Muscle of leg (tissue), 11 donors: Measurements from ENCODE around the gene ZFAND2A. TPM values are rescaled to one million over a fixed set of nuclear protein-coding genes. Genes with fewer than 3 reads are reported as not detected.
A peak's percentile ranks its signal among the peaks of the same experiment; 100 is the strongest.
"Not testable (repeated sequence)": the region's sequence is repeated elsewhere in the genome, so short reads cannot be mapped to it uniquely, and the experiment has no call there.

Experiments used
- DNase-seq: peaks from one replicate; pipeline ENCODE4 v3.0.0; 2013
- H3K27ac ChIP-seq: one replicate; pipeline ENCODE4 v1.5.1; 2013; ENCODE audit warnings: mild to moderate bottlenecking, low read length, control low read depth
- H3K27me3 ChIP-seq: one replicate; pipeline ENCODE4 v1.6.1; 2013; ENCODE audit warnings: low read length; ENCODE audit not compliant: control insufficient read depth, insufficient read depth
- H3K36me3 ChIP-seq: one replicate; pipeline ENCODE4 v1.6.1; 2013; ENCODE audit warnings: low read length; ENCODE audit not compliant: control insufficient read depth, insufficient read depth
- H3K4me1 ChIP-seq: one replicate; pipeline ENCODE4 v1.6.1; 2013; ENCODE audit warnings: low read length; ENCODE audit not compliant: control insufficient read depth, insufficient read depth
- H3K4me3 ChIP-seq: one replicate; pipeline ENCODE4 v1.5.1; 2013; ENCODE audit warnings: low read length, control low read depth
- H3K9me3 ChIP-seq: replicated peaks from 2 replicates; pipeline ENCODE4 v1.6.1; 2013; ENCODE audit warnings: low read depth, low read length; ENCODE audit not compliant: control insufficient read depth
- WGBS: methylation state at CpG from one replicate; pipeline ENCODE4 v1.1.5; 2013; ENCODE audit warnings: missing lambda C conversion rate; ENCODE audit not compliant: insufficient coverage; 5-methylcytosine and 5-hydroxymethylcytosine counted together
- polyA plus RNA-seq, 8 donors: library from polyadenylated mRNA; unstranded; fragments of 120-200 nt; gene quantifications; one replicate each; pipeline versions ENCODE4 v1.2.1 to v1.2.3, GENCODE V29; 2013; ENCODE audit warnings: inconsistent platforms in 1 of 8, low replicate concordance in 1 of 8; ENCODE audit not compliant: insufficient read length in 8 of 8, insufficient read depth in 1 of 8
- total RNA-seq: library from RNA; stranded (reverse); fragments of 120-200 nt; gene quantifications from one replicate; pipeline ENCODE4 v1.2.4, GENCODE V29; 2013

ZFAND2A gene
- total and polyA plus RNA-seq, 9 donors = 13.0 to 19.2 (median 15.8) TPM

DNA sequence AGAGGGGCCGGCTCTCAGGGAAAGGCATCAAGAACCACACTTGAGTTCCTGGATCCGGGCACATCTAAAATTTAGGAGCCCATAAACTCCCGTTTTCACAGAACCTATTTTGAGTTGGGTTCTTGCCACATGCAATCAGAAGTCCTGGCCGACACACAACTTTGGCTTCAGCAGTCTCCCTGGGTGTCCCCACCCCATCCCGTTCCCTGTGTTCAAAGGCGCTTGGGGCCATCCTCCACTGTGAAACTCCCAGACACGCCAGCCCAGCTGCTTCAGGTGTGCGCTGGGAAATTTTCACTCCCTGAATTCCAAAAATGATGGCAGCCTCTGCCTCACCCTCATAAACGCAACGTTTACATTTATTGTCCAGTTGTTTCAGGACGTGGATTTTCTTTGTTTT lies 8.4 kb upstream of the ZFAND2A start:
- peaks cover 11% of the 10 kb centered on the region for H3K4me1 ChIP-seq
- peaks cover 8% of the 10 kb centered on the region for H3K36me3 ChIP-seq
- H3K9me3 ChIP-seq = no peaks in the 10 kb centered on the region
- H3K27me3 ChIP-seq = no peaks in the 10 kb centered on the region
- H3K4me3 ChIP-seq = no peak overlapping the region
- H3K27ac ChIP-seq = no peak overlapping the region
- 69% methylated on average over 8 of the region's 11 CpGs for WGBS
- no peak for DNase-seq

DNA sequence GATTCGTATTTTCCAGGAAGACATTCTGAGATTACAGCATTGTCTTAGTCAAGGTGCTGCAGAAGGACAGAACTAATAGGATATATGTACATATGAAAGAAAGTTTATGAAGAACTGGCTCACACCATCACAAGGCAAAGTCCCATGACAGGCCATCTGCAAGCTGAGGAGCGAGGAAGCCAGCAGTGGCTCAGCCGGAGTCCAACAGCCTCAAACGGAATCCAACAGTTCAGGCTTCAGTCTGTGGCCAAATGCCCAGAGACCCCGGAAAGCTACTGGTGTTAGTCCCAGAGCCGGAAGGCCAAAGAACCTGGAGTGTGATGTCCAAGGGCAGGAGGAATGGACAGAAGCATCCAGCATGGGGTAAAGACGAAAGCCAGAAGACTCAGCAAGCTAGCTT lies 4.4 kb upstream of the ZFAND2A start:
- WGBS = 74% methylated on average over 5 of the region's 7 CpGs
- Histone ChIP-seq H3K4me3 (no peak overlapping the region), H3K27ac (no peak overlapping the region), H3K9me3 (no peaks in the 10 kb centered on the region), H3K36me3 (peaks cover 16% of the 10 kb centered on the region), H3K27me3 (no peaks in the 10 kb centered on the region), H3K4me1 (peaks cover 13% of the 10 kb centered on the region)
- DNase-seq = no peak

DNA sequence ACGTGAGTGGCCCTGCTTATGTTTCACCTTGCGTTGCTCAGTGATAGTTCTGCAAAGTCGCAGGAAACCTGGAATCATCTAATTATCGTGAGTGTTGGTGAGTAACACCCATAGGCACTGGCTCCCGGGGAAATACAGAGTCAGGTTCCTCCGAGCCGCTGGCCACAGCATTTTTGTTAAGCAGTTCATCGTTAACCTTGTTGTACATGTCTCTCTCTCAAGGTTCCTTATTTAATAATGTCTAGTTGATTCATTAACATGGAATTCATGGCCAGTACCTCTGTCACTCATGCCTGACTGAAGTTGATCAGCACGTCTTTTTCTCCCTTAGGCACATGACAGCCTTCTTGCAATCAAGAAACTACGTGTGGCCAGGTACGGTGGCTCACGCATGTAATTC lies 3.1 kb upstream of the ZFAND2A start:
- no peaks in the 10 kb centered on the region for H3K27me3 ChIP-seq
- H3K27ac ChIP-seq = no peak overlapping the region
- H3K36me3 ChIP-seq = peaks cover 17% of the 10 kb centered on the region
- DNase-seq = no peak
- H3K4me3 ChIP-seq = no peak overlapping the region
- H3K4me1 ChIP-seq = peaks cover 17% of the 10 kb centered on the region
- whole genome bisulfite sequencing = 87% methylated on average over 11 of the region's 12 CpGs
- no peaks in the 10 kb centered on the region for H3K9me3 ChIP-seq

DNA sequence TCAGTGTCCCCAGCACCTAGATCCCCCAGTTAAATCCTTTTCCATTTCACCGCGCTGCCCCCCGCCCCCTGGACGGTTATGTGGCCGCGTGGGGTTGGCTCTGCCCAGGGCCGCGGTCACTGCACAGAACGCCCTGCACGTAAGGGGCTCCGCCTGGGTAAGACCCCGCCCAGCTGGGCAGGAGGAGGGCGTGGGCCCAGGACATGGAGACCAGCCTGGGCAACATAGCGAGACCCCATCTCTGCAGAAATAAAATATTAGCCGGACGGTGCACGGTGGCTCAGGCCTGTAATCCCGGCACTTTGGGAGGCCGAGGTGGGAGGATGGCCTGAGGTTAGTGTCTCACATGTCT lies 650 bp upstream of the ZFAND2A start:
- Histone ChIP-seq H3K27me3 (no peaks in the 10 kb centered on the region), H3K27ac (peak overlapping the region; percentile 85), H3K9me3 (no peaks in the 10 kb centered on the region), H3K4me3 (peak overlapping the region; percentile 74), H3K4me1 (peaks cover 17% of the 10 kb centered on the region), H3K36me3 (peaks cover 36% of the 10 kb centered on the region)
- 27% methylated on average over 18 of the region's 19 CpGs for WGBS
- no peak for DNase-seq

DNA sequence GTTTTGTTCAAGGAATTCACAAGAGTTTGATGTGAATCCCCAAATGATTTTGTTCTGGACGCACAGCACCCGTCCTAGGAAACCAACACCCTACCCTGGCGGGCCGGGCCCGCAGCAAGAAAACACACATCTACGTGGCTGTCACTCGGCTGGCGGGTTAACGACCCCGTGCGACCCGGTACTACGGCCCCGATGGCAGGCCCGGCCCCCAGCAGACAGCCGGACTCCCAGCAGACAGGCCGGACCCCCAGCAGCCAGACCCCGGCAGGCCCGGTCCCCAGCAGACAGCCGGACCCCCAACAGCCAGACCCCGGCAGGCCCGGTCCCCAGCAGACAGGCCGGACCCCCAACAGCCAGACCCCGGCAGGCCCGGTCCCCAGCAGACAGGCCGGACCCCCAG lies 765 bp downstream of the ZFAND2A start:
- H3K36me3 ChIP-seq = peaks cover 43% of the 10 kb centered on the region
- not testable (repeated sequence) for DNase-seq, H3K27ac ChIP-seq, H3K27me3 ChIP-seq, H3K9me3 ChIP-seq
- H3K4me3 ChIP-seq = peak overlapping the region; percentile 40
- peaks cover 17% of the 10 kb centered on the region for H3K4me1 ChIP-seq
- 6% methylated on average over 19 of the region's 26 CpGs for WGBS

DNA sequence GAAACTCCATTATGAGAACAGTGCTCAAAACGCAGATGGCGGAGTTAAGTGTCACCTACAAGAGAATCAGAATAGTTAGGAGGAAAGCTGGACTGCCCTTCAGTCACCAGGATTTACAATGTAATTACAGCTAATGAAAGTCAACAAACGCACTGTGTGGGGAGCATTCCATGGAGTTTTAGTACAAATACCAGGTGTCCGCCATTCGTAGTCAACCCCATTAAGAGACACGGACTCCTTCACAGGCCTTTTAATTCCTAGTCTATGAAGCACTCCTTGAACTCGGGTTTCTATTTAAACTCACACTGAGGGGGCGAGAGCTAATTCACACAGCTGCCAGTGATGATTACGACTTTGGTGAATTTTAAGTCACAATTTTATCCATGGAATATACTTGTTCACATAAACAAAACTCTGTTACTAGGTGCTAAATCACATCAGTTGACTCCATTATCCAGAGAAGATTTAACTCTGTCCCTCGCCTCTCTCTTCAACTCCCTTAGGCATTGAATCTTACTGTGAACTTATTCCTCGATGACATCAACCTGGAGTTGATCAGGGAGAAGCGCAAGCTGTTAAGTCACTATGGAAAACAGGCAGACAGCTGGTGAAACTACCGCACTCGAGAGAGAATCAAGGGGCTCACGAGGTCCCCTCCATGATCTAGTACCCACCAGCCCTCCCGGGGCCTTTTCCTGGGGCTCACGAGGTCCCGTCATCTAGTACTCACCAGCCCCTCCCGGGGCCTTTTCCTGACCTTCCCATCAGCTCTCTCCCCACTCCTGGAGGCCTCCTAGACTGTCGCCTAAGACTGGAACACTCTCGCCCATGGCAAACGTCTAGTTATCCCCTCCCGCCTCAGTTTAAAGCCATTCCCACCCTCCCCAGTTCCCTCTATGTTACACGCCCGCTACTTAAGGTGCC lies 1.5 kb downstream of the ZFAND2A start:
- H3K9me3 ChIP-seq = no peaks in the 10 kb centered on the region
- H3K27ac ChIP-seq = no peak overlapping the region
- H3K36me3 ChIP-seq = peaks cover 48% of the 10 kb centered on the region
- DNase-seq = no peak
- WGBS = 62% methylated on average over 20 of the region's 25 CpGs
- H3K4me1 ChIP-seq = peaks cover 17% of the 10 kb centered on the region
- H3K4me3 ChIP-seq = peak overlapping the region; percentile 40
- H3K27me3 ChIP-seq = no peaks in the 10 kb centered on the region

DNA sequence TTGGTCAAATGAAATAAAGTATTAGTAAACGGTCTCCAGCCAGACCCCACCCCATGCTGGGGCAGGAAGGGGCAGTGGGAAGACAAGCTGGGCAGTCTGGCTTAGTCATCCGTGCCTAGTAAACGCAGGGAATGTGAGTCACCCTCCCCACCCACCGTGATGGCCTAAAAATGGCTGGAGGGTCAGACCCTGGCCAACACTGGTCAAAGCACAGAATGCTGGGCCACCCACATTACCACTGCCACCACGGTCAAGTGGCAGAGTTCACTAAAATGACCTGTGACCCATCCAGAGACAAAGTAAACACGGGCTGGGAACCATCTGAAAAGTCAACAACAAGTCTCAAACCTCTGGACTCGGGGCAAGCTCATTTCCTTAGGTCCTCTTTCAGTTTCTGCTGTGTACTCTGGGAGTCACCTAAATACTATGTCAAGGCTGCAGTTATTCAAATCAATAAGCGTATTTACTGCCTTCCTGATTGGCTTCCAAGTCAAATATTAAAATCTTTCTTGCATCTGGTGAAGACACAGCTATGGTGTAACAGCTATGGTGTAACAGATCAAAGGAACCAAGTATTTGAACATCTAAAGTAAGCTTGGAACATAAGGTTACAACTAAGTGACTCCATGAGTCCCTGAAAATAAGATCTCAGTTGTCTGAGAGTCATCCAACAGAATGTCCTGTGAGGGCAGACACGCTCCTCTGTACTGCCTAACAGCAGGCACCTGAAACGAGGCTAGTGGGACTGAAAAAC lies 3.0 kb downstream of the ZFAND2A start:
- no peak for DNase-seq
- no peaks in the 10 kb centered on the region for H3K27me3 ChIP-seq
- H3K4me1 ChIP-seq = peaks cover 17% of the 10 kb centered on the region
- 78% methylated on average over 7 of the region's 10 CpGs for WGBS
- peaks cover 53% of the 10 kb centered on the region for H3K36me3 ChIP-seq
- no peaks in the 10 kb centered on the region for H3K9me3 ChIP-seq
- no peak overlapping the region for H3K4me3 ChIP-seq
- H3K27ac ChIP-seq = no peak overlapping the region

DNA sequence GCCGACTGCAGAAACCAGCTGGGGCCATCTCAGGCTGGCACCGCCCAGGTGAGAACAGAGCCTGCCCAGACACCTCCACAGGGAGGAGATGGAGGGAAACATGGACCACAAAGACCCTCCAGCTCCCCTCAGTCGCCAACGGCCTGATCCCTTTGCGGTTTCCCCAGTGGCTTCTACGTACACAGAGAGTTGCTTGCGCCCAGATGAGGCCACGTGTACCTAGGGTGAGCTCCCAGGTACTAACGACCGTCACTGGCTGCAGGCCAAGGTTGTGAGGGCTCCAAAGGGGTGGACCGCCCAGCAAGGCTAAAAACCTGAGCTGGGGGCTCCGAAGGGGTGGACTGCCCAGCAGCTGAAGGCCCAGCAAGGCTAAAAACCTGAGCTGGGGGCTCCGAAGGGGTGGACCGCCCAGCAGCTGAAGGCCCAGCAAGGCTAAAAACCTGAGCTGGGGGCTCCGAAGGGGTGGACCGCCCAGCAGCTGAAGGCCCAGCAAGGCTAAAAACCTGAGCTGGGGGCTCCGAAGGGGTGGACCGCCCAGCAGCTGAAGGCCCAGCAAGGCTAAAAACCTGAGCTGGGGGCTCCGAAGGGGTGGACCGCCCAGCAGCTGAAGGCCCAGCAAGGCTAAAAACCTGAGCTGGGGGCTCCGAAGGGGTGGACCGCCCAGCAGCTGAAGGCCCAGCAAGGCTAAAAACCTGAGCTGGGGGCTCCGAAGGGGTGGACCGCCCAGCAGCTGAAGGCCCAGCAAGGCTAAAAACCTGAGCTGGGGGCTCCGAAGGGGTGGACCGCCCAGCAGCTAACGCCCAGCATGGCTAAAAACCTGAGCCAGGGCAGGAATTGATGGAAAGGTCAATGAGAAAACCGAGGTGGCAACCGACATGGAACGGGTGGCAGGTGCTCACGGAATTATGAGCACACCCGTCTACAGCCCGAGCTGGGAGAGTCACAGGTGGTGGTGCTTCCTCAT lies 3.9 kb downstream of the ZFAND2A start:
- WGBS = 87% methylated on average over 18 of the region's 33 CpGs

DNA sequence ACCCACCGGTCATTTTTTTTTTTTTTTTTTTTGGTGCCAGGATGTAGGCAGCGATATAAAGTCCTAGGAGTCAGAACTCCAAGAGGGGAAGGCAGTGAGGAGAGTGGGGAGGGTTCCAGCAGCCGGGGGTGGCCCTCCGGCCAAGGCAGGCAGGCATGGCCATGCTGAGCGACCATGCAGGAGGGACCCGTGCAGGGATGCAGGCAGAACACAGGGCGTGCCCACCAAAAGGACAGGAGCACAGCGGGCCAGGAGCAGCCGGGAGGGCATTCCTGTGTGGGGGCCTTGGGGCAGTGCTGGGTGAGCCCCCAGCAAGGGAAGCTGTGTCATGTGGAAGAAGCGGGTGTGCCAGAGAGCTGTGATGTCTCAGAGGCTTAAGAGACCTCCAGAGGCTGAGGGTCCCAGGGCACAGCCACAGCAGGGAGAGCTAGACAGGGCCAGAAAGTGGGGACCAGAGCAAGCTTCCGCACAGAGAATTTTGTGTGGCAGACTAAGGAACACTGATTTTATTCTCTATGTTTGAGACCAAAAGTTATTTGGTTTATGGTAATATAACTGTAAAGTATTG lies 5.7 kb downstream of the ZFAND2A start:
- Histone ChIP-seq H3K36me3 (peaks cover 72% of the 10 kb centered on the region), H3K4me3 (no peak overlapping the region), H3K27ac (no peak overlapping the region), H3K27me3 (no peaks in the 10 kb centered on the region), H3K4me1 (peaks cover 7% of the 10 kb centered on the region), H3K9me3 (no peaks in the 10 kb centered on the region)
- WGBS = 89% methylated on average over 10 of the region's 11 CpGs
- DNase-seq = no peak

More for the DNA sequence above, 3.9 kb downstream of the ZFAND2A start:
- not testable (repeated sequence) for H3K4me3 ChIP-seq, H3K27me3 ChIP-seq, DNase-seq, H3K27ac ChIP-seq, H3K9me3 ChIP-seq
- peaks cover 14% of the 10 kb centered on the region for H3K4me1 ChIP-seq
- H3K36me3 ChIP-seq = peaks cover 62% of the 10 kb centered on the region
